ENCODE data around the gene MOGAT3.

MOGAT3 gene

GRCh38 chr7:101198476-101198875 is 2.4 kb downstream of the MOGAT3 start:
- H3K4me3 ChIP-seq (ENCODE audit: low read depth, low read length), result no peak overlapping the region
- TF ChIP-seq, protein P1, sequence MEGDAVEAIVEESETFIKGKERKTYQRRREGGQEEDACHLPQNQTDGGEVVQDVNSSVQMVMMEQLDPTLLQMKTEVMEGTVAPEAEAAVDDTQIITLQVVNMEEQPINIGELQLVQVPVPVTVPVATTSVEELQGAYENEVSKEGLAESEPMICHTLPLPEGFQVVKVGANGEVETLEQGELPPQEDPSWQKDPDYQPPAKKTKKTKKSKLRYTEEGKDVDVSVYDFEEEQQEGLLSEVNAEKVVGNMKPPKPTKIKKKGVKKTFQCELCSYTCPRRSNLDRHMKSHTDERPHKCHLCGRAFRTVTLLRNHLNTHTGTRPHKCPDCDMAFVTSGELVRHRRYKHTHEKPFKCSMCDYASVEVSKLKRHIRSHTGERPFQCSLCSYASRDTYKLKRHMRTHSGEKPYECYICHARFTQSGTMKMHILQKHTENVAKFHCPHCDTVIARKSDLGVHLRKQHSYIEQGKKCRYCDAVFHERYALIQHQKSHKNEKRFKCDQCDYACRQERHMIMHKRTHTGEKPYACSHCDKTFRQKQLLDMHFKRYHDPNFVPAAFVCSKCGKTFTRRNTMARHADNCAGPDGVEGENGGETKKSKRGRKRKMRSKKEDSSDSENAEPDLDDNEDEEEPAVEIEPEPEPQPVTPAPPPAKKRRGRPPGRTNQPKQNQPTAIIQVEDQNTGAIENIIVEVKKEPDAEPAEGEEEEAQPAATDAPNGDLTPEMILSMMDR (IDR thresholded peaks at IDR 0.05; ENCODE audit: low read depth, low read length, missing control alignments), result no peak
- in situ Hi-C loops (cut with HindIII; ENCODE audit: low sequenced_read_pairs), result no loop called here
- no peak for DNase-seq (ENCODE audit: low read depth)

DNA sequence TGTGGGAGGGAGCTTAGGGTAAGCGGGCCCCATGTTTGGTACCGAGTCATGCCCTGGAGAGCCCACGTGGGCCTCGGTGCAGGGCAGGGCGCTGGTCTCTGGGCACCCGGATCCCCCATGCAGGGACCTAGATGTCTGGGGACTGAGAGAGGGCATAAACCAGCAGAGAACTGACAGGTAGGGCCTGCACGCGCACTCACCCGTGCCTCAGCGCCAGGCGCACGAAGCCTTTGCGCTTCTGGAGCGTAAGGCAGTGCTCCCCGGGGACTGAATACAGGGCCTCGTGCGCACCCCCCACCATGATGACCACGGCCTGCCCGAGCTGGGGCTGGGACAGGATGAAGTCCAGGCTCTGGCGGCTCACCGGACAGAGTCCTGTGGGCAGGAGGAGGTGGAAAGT is 2.8 kb downstream of the MOGAT3 start:
- DNase-seq (ENCODE audit: low read depth), result no peak
- TF ChIP-seq, protein P1 (IDR thresholded peaks at IDR 0.05; ENCODE audit: low read depth, low read length, missing control alignments), result no peak
- no peak overlapping the region for H3K4me3 ChIP-seq (ENCODE audit: low read depth, low read length)
- in situ Hi-C loops (cut with HindIII; ENCODE audit: low sequenced_read_pairs), result no loop called here

GRCh38 chr7:101195884-101196283 is 5.0 kb downstream of the MOGAT3 start:
- no peak for DNase-seq (ENCODE audit: low read depth)
- TF ChIP-seq, protein P1 (IDR thresholded peaks at IDR 0.05; ENCODE audit: low read depth, low read length, missing control alignments), result no peak
- in situ Hi-C loops (cut with HindIII; ENCODE audit: low sequenced_read_pairs), result no loop called here
- no peak overlapping the region for H3K4me3 ChIP-seq (ENCODE audit: low read depth, low read length)

GRCh38 chr7:101189109-101189508 is 11.7 kb downstream of the MOGAT3 start:
- in situ Hi-C loops (cut with HindIII; ENCODE audit: low sequenced_read_pairs), result no loop called here
- DNase-seq (ENCODE audit: low read depth), result no peak
- TF ChIP-seq, protein P1 (IDR thresholded peaks at IDR 0.05; ENCODE audit: low read depth, low read length, missing control alignments), result no peak
- H3K4me3 ChIP-seq (ENCODE audit: low read depth, low read length), result no peak overlapping the region

- DNase-seq (ENCODE audit: low read depth), result no peak
- in situ Hi-C loops (cut with HindIII; ENCODE audit: low sequenced_read_pairs), result no loop called here
- TF ChIP-seq, protein P1 (IDR thresholded peaks at IDR 0.05; ENCODE audit: low read depth, low read length, missing control alignments), result no peak
- H3K4me3 ChIP-seq (ENCODE audit: low read depth, low read length), result no peak overlapping the region
Measured at GRCh38 chr7:101186844-101187428, 13.9 kb downstream of the MOGAT3 start.

GRCh38 chr7:101186194-101186593 is 14.6 kb downstream of the MOGAT3 start:
- in situ Hi-C loops (cut with HindIII; ENCODE audit: low sequenced_read_pairs), result no loop called here
- DNase-seq (ENCODE audit: low read depth), result no peak
- TF ChIP-seq, protein P1 (IDR thresholded peaks at IDR 0.05; ENCODE audit: low read depth, low read length, missing control alignments), result no peak
- H3K4me3 ChIP-seq (ENCODE audit: low read depth, low read length), result no peak overlapping the region
